ENCODE measurements around the gene MTERF1. TPM values are rescaled to one million over a fixed set of nuclear protein-coding genes. Genes with fewer than 3 reads are reported as not detected.

Gene MTERF1
- polyA plus RNA-seq, 1 donor (not counting 4 experiments of a cell fraction or from before 2014, with no cell fraction given), result 18.9 TPM

DNA sequence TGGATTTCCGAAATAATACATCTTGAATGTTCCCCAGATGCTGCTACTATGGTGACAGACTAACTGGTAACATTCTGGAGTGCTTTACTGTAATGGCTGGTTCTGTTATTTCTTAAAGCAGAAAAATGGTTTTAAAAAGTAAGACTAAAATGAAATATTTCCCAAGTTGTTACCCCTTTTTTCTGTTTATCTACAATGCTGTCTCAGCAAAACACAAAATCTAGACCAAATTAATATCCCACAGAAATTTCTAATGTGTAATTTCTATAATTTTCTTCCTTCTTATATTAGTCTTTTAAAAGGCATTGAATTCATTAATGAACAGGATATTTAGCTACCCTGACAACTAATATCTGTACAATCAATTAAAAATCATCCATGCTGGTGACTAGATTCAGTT, 19.1 kb upstream of the MTERF1 start:
- no peak for DNase-seq (ENCODE audit: low read depth, low spot score)
- Histone ChIP-seq H3K4me2 (ENCODE audit: control insufficient read depth, extremely low read depth, insufficient read depth, low read depth, low read length) (no peak overlapping the region), H3K27ac (ENCODE audit: control insufficient read depth, insufficient read depth, low read length) (no peak overlapping the region), H3K9ac (ENCODE audit: control insufficient read depth, extremely low read depth, insufficient read depth, low read length) (no peak overlapping the region), H3K27me3 (ENCODE audit: control insufficient read depth, extremely low read depth, insufficient read depth, low read length) (no peaks in the 10 kb centered on the region), H3K4me1 (ENCODE audit: control insufficient read depth, extremely low read depth, insufficient read depth, low read length) (no peaks in the 10 kb centered on the region), H3K9me1 (ENCODE audit: control insufficient read depth, extremely low read depth, insufficient read depth, low read length) (no peaks in the 10 kb centered on the region), H3K79me2 (ENCODE audit: control insufficient read depth, insufficient read depth, low read length) (no peaks in the 10 kb centered on the region), H3K4me3 (ENCODE audit: control insufficient read depth in 2 of 3, extremely low read depth in 1 of 3, insufficient read depth in 2 of 3, low read depth in 1 of 3, low read length in 3 of 3) (no peak overlapping the region), H3K9me3 (ENCODE audit: control insufficient read depth, low read depth, low read length) (no peaks in the 10 kb centered on the region), H3K36me3 (ENCODE audit: control insufficient read depth in 2 of 2, extremely low read depth in 1 of 2, insufficient read depth in 2 of 2, low read length in 2 of 2) (no peaks in the 10 kb centered on the region), H4K20me1 (ENCODE audit: control insufficient read depth, extremely low read depth, insufficient read depth, low read length) (no peaks in the 10 kb centered on the region), H2AFZ (ENCODE audit: control insufficient read depth, low read length) (no peak overlapping the region)
- dilution Hi-C loops (cut with MboI; ENCODE audit: extremely low pct_ligation_motif_present, low sequenced_read_pairs), result no loop called here
- no peak for FAIRE-seq
- no peak for TF ChIP-seq EZH2 (IDR thresholded peaks at IDR 0.05; ENCODE audit: low read length)
- TF ChIP-seq, protein P1, sequence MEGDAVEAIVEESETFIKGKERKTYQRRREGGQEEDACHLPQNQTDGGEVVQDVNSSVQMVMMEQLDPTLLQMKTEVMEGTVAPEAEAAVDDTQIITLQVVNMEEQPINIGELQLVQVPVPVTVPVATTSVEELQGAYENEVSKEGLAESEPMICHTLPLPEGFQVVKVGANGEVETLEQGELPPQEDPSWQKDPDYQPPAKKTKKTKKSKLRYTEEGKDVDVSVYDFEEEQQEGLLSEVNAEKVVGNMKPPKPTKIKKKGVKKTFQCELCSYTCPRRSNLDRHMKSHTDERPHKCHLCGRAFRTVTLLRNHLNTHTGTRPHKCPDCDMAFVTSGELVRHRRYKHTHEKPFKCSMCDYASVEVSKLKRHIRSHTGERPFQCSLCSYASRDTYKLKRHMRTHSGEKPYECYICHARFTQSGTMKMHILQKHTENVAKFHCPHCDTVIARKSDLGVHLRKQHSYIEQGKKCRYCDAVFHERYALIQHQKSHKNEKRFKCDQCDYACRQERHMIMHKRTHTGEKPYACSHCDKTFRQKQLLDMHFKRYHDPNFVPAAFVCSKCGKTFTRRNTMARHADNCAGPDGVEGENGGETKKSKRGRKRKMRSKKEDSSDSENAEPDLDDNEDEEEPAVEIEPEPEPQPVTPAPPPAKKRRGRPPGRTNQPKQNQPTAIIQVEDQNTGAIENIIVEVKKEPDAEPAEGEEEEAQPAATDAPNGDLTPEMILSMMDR (optimal IDR thresholded peaks at IDR 0.05 in 1 of 3, IDR thresholded peaks at IDR 0.05 in 1 of 3, conservative IDR thresholded peaks at IDR 0.05 in 1 of 3; ENCODE audit: extremely low read depth in 1 of 3, insufficient read depth in 2 of 3, low read length in 3 of 3), result no peak

DNA sequence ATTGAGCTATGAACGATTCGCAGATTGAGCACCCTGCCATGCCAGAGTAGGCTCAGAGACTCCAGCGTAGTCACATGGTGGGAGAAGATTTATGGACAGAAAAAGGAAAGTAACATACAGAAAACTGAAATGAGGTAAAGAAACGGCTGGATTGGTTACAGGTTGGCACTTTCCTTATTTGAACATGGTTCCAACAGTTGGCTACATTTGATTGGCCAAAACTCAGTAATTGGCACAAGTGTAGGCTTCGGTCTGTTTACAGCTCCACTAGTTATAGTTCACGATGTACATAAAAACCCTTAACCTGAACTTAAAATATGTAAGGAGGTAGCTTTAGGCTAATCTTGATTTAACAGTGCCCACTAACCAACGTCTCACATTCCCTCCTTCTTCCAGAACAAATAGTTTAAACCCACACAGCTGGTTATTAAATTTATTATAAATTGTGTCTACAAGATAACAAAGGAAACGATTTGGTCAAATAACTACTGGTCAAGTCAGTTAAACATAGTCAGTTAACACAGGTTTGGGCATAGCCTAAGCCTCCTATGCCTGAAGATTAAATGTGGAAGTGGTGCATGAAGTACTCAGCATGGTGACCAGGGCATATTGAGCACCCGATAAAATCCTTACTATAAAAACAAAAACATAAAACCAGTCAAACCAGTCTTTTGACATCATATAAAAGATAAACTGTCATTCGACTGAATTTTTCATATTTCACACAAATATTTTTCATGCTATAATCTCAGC, 17.9 kb upstream of the MTERF1 start:
- Histone ChIP-seq H3K9me1 (ENCODE audit: control insufficient read depth, extremely low read depth, insufficient read depth, low read length) (no peaks in the 10 kb centered on the region), H3K4me1 (ENCODE audit: control insufficient read depth, extremely low read depth, insufficient read depth, low read length) (peaks cover 2% of the 10 kb centered on the region), H4K20me1 (ENCODE audit: control insufficient read depth, extremely low read depth, insufficient read depth, low read length) (no peaks in the 10 kb centered on the region), H3K27ac (ENCODE audit: control insufficient read depth, insufficient read depth, low read length) (no peak overlapping the region), H3K4me2 (ENCODE audit: control insufficient read depth, extremely low read depth, insufficient read depth, low read depth, low read length) (peak overlapping the region; percentile 43), H3K4me3 (ENCODE audit: control insufficient read depth in 2 of 3, extremely low read depth in 1 of 3, insufficient read depth in 2 of 3, low read depth in 1 of 3, low read length in 3 of 3) (no peak overlapping the region), H3K79me2 (ENCODE audit: control insufficient read depth, insufficient read depth, low read length) (no peaks in the 10 kb centered on the region), H3K27me3 (ENCODE audit: control insufficient read depth, extremely low read depth, insufficient read depth, low read length) (no peaks in the 10 kb centered on the region), H3K9me3 (ENCODE audit: control insufficient read depth, low read depth, low read length) (no peaks in the 10 kb centered on the region), H3K36me3 (ENCODE audit: control insufficient read depth in 2 of 2, extremely low read depth in 1 of 2, insufficient read depth in 2 of 2, low read length in 2 of 2) (no peaks in the 10 kb centered on the region), H3K9ac (ENCODE audit: control insufficient read depth, extremely low read depth, insufficient read depth, low read length) (no peak overlapping the region), H2AFZ (ENCODE audit: control insufficient read depth, low read length) (no peak overlapping the region)
- FAIRE-seq (no peak), DNase-seq (ENCODE audit: low read depth, low spot score) (no peak)
- dilution Hi-C loops (cut with MboI; ENCODE audit: extremely low pct_ligation_motif_present, low sequenced_read_pairs), result no loop called here
- TF ChIP-seq EZH2 (IDR thresholded peaks at IDR 0.05; ENCODE audit: low read length), result no peak
- TF ChIP-seq, protein P1 (optimal IDR thresholded peaks at IDR 0.05 in 1 of 3, IDR thresholded peaks at IDR 0.05 in 1 of 3, conservative IDR thresholded peaks at IDR 0.05 in 1 of 3; ENCODE audit: extremely low read depth in 1 of 3, insufficient read depth in 2 of 3, low read length in 3 of 3), result no peak
